Liver (tissue), 9 donors: ENCODE data around the gene CDIPT. TPM values are rescaled to one million over a fixed set of nuclear protein-coding genes. Genes with fewer than 3 reads are reported as not detected.

Experiments
- DNase-seq: peaks from one replicate; pipeline ENCODE4 v3.0.0-alpha.2; 2017; ENCODE audit warnings: low spot score
- H3K27ac ChIP-seq, 2 donors: one replicate each; pipeline ENCODE4 v1.7.0; 2013; ENCODE audit warnings: inconsistent platforms in 2 of 2, low read length in 2 of 2, control low read depth in 1 of 2, low read depth in 1 of 2, mild to moderate bottlenecking in 1 of 2
- H3K27me3 ChIP-seq, 4 donors: one replicate each; pipeline versions ENCODE4 v1.6.1 to v1.7.0; 2013; ENCODE audit warnings: low read length in 3 of 4, inconsistent platforms in 1 of 4, mild to moderate bottlenecking in 1 of 4, moderate library complexity in 1 of 4; ENCODE audit not compliant: control insufficient read depth in 4 of 4, insufficient read depth in 4 of 4
- H3K36me3 ChIP-seq, 4 donors: one replicate each; pipeline versions ENCODE4 v1.6.1 to v1.7.0; 2013; ENCODE audit warnings: low read length in 3 of 4, mild to moderate bottlenecking in 3 of 4, low read depth in 1 of 4, moderate library complexity in 1 of 4; ENCODE audit not compliant: control insufficient read depth in 4 of 4, insufficient read depth in 3 of 4
- H3K4me1 ChIP-seq, 4 donors: one replicate each; pipeline versions ENCODE4 v1.6.1 to v1.7.0; 2013; ENCODE audit warnings: low read length in 3 of 4, mild to moderate bottlenecking in 3 of 4, moderate library complexity in 1 of 4; ENCODE audit not compliant: control insufficient read depth in 4 of 4, insufficient read depth in 4 of 4
- H3K4me3 ChIP-seq, 3 donors: one replicate each; pipeline versions ENCODE4 v1.6.1 to v1.7.0; 2013; ENCODE audit warnings: low read length in 3 of 3, control low read depth in 1 of 3, low read depth in 1 of 3, mild to moderate bottlenecking in 1 of 3
- H3K9ac ChIP-seq, 2 donors: one replicate each; pipeline ENCODE4 v1.7.0; 2013; ENCODE audit warnings: low read length in 2 of 2, mild to moderate bottlenecking in 2 of 2, moderate library complexity in 2 of 2, control low read depth in 1 of 2, low read depth in 1 of 2
- H3K9me3 ChIP-seq, 4 donors: one replicate each; pipeline versions ENCODE4 v1.6.1 to v1.7.0; 2013; ENCODE audit warnings: low read length in 3 of 4; ENCODE audit not compliant: control insufficient read depth in 4 of 4
- EGR1 ChIP-seq, 2 donors: IDR thresholded peaks; 2 replicates each; pipeline ENCODE4 v1.6.1; 2016 to 2018; ENCODE audit warnings: antibody characterized with exemption in 2 of 2, low read depth in 2 of 2
- FOXA1 ChIP-seq: IDR thresholded peaks from 2 replicates; pipeline ENCODE4 v1.6.1; 2016; ENCODE audit warnings: antibody characterized with exemption
- FOXA2 ChIP-seq: IDR thresholded peaks from 2 replicates; pipeline ENCODE4 v1.6.1; 2016; ENCODE audit warnings: antibody characterized with exemption
- GABPA ChIP-seq, 2 donors: IDR thresholded peaks in 1 of 2; conservative IDR thresholded peaks in 1 of 2; 2 replicates each; pipeline ENCODE4 v1.6.1; 2016; ENCODE audit warnings: antibody characterized with exemption in 2 of 2, mild to moderate bottlenecking in 1 of 2, moderate library complexity in 1 of 2
- HNF4A ChIP-seq, 2 donors: conservative IDR thresholded peaks; 2 replicates each; pipeline ENCODE4 v1.6.1; 2016; ENCODE audit warnings: antibody characterized with exemption in 2 of 2, mild to moderate bottlenecking in 2 of 2
- HNF4G ChIP-seq: IDR thresholded peaks from 2 replicates; pipeline ENCODE4 v1.6.1; 2016; ENCODE audit warnings: antibody characterized with exemption
- JUND ChIP-seq, 2 donors: IDR thresholded peaks; 2 replicates each; pipeline ENCODE4 v1.6.1; 2016; ENCODE audit warnings: antibody characterized with exemption in 2 of 2
- NR2F2 ChIP-seq: IDR thresholded peaks from 2 replicates; pipeline ENCODE4 v1.6.1; 2016; ENCODE audit warnings: antibody characterized with exemption
- RAD21 ChIP-seq, 2 donors: IDR thresholded peaks; 2 replicates each; pipeline ENCODE4 v1.6.1; 2016; ENCODE audit warnings: antibody characterized with exemption in 2 of 2, mild to moderate bottlenecking in 2 of 2
- RXRA ChIP-seq, 2 donors: IDR thresholded peaks; 2 replicates each; pipeline ENCODE4 v1.6.1; 2017 to 2018; ENCODE audit warnings: antibody characterized with exemption in 2 of 2, mild to moderate bottlenecking in 1 of 2
- SP1 ChIP-seq: IDR thresholded peaks from 2 replicates; pipeline ENCODE4 v1.6.1; 2018; ENCODE audit warnings: antibody characterized with exemption, mild to moderate bottlenecking
- TAF1 ChIP-seq: conservative IDR thresholded peaks from 2 replicates; pipeline ENCODE4 v1.6.1; 2016; ENCODE audit warnings: antibody characterized with exemption, mild to moderate bottlenecking
- YY1 ChIP-seq: IDR thresholded peaks from 2 replicates; pipeline ENCODE4 v1.6.1; 2016; ENCODE audit warnings: antibody characterized with exemption, mild to moderate bottlenecking
- WGBS: extraction: QIAGEN DNeasy Blood & Tissue Kit; methylation state at CpG from one replicate; pipeline ENCODE4 v1.1.7; 2013; 5-methylcytosine and 5-hydroxymethylcytosine counted together
- polyA plus RNA-seq, 2 donors: library from polyadenylated mRNA; stranded (reverse) in 1 of 2; unstranded in 1 of 2; fragments of 200-250 nt in 1 of 2; fragments of >200 nt in 1 of 2; fragmentation: Nextera tagmentation in 1 of 2; extraction: Ambion mirVana in 1 of 2; gene quantifications; one replicate each; pipeline versions ENCODE4 v1.2.1 to v1.2.3, GENCODE V29; 2013 to 2015
- total RNA-seq, 2 donors: library from RNA; depleted of rRNA; stranded (reverse); fragments of >200 nt; gene quantifications; one replicate each; pipeline ENCODE4 v1.2.3, GENCODE V29; 2014
- TF ChIP-seq, protein P1 (sequence below): fragments of 150-350 bp; IDR thresholded peaks from 2 replicates; pipeline ENCODE4 v1.5.1; 2017; ENCODE audit warnings: improper control_type of control experiment, low read depth, low read length; ENCODE audit not compliant: missing input control
- TF ChIP-seq, protein P2 (sequence below): IDR thresholded peaks from 2 replicates; pipeline ENCODE4 v1.6.1; 2016; ENCODE audit warnings: antibody characterized with exemption, mild to moderate bottlenecking
- TF ChIP-seq, protein P3 (sequence below): IDR thresholded peaks from 2 replicates; pipeline ENCODE4 v1.6.1; 2016; ENCODE audit warnings: antibody characterized with exemption
- TF ChIP-seq, protein P4 (sequence below): IDR thresholded peaks from 2 replicates; pipeline ENCODE4 v1.6.1; 2016; ENCODE audit warnings: antibody characterized with exemption
- TF ChIP-seq, protein P5 (sequence below): IDR thresholded peaks from 2 replicates; pipeline ENCODE4 v1.6.1; 2016; ENCODE audit warnings: antibody characterized with exemption
- donor health status: healthy.
- donor health status: healthy.
- donor health status: healthy.
- donor health status: healthy.
- donor health status: healthy.

The CDIPT gene
- total and polyA plus RNA-seq, 4 donors: 31.4 to 102 (median 38.4) TPM

DNA sequence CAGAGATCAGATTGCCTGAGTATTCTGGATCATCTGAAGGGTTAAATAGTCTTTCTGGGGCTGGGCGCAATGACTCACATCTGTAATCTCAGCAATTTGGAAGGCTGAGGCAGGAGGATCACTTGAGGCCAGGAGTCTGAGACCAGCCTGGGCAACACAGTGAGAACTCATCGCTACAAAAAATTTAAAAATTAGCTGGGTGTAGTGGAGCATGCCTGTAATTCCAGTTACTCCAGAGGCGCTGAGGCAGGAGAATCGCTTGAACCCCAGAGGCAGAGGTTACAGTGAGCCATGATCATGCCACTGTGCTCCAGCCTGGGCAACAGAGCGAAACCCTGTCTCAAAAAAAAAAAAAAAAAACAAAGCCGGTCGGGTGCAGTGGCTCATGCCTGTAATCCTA lies 27.1 kb downstream of the CDIPT start:
- H3K36me3 ChIP-seq: peaks cover 21 to 58% (median 22%) of the 10 kb centered on the region in 4 donors

More for the DNA sequence above, 27.1 kb downstream of the CDIPT start:
- H3K4me3 ChIP-seq: no peak overlapping the region
- H3K9ac ChIP-seq: no peak overlapping the region
- no peaks in the 10 kb centered on the region for H3K9me3 ChIP-seq
- TF ChIP-seq FOXA1 (no peak), TAF1 (no peak), YY1 (no peak), HNF4G (no peak), RAD21 (IDR thresholded peaks at IDR 0.05) (no peak), RXRA (IDR thresholded peaks at IDR 0.05) (no peak), GABPA (IDR thresholded peaks at IDR 0.05 in 1 of 2, conservative IDR thresholded peaks at IDR 0.05 in 1 of 2) (no peak), HNF4A (conservative IDR thresholded peaks at IDR 0.05) (no peak), NR2F2 (no peak), SP1 (no peak), JUND (IDR thresholded peaks at IDR 0.05) (no peak), FOXA2 (no peak), EGR1 (IDR thresholded peaks at IDR 0.05; ENCODE audit: low read depth in 2 of 2) (no peak)
- TF ChIP-seq, protein P1, sequence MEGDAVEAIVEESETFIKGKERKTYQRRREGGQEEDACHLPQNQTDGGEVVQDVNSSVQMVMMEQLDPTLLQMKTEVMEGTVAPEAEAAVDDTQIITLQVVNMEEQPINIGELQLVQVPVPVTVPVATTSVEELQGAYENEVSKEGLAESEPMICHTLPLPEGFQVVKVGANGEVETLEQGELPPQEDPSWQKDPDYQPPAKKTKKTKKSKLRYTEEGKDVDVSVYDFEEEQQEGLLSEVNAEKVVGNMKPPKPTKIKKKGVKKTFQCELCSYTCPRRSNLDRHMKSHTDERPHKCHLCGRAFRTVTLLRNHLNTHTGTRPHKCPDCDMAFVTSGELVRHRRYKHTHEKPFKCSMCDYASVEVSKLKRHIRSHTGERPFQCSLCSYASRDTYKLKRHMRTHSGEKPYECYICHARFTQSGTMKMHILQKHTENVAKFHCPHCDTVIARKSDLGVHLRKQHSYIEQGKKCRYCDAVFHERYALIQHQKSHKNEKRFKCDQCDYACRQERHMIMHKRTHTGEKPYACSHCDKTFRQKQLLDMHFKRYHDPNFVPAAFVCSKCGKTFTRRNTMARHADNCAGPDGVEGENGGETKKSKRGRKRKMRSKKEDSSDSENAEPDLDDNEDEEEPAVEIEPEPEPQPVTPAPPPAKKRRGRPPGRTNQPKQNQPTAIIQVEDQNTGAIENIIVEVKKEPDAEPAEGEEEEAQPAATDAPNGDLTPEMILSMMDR: no peak
- TF ChIP-seq, protein P2, sequence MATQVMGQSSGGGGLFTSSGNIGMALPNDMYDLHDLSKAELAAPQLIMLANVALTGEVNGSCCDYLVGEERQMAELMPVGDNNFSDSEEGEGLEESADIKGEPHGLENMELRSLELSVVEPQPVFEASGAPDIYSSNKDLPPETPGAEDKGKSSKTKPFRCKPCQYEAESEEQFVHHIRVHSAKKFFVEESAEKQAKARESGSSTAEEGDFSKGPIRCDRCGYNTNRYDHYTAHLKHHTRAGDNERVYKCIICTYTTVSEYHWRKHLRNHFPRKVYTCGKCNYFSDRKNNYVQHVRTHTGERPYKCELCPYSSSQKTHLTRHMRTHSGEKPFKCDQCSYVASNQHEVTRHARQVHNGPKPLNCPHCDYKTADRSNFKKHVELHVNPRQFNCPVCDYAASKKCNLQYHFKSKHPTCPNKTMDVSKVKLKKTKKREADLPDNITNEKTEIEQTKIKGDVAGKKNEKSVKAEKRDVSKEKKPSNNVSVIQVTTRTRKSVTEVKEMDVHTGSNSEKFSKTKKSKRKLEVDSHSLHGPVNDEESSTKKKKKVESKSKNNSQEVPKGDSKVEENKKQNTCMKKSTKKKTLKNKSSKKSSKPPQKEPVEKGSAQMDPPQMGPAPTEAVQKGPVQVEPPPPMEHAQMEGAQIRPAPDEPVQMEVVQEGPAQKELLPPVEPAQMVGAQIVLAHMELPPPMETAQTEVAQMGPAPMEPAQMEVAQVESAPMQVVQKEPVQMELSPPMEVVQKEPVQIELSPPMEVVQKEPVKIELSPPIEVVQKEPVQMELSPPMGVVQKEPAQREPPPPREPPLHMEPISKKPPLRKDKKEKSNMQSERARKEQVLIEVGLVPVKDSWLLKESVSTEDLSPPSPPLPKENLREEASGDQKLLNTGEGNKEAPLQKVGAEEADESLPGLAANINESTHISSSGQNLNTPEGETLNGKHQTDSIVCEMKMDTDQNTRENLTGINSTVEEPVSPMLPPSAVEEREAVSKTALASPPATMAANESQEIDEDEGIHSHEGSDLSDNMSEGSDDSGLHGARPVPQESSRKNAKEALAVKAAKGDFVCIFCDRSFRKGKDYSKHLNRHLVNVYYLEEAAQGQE: no peak
- TF ChIP-seq, protein P3, sequence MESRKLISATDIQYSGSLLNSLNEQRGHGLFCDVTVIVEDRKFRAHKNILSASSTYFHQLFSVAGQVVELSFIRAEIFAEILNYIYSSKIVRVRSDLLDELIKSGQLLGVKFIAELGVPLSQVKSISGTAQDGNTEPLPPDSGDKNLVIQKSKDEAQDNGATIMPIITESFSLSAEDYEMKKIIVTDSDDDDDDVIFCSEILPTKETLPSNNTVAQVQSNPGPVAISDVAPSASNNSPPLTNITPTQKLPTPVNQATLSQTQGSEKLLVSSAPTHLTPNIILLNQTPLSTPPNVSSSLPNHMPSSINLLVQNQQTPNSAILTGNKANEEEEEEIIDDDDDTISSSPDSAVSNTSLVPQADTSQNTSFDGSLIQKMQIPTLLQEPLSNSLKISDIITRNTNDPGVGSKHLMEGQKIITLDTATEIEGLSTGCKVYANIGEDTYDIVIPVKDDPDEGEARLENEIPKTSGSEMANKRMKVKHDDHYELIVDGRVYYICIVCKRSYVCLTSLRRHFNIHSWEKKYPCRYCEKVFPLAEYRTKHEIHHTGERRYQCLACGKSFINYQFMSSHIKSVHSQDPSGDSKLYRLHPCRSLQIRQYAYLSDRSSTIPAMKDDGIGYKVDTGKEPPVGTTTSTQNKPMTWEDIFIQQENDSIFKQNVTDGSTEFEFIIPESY: no peak
- TF ChIP-seq, protein P4, sequence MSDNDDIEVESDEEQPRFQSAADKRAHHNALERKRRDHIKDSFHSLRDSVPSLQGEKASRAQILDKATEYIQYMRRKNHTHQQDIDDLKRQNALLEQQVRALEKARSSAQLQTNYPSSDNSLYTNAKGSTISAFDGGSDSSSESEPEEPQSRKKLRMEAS: no peak
- TF ChIP-seq, protein P5, sequence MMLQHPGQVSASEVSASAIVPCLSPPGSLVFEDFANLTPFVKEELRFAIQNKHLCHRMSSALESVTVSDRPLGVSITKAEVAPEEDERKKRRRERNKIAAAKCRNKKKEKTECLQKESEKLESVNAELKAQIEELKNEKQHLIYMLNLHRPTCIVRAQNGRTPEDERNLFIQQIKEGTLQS: no peak
- 97% methylated on average over 7 of the region's 7 CpGs for WGBS
- no peaks in the 10 kb centered on the region for H3K27me3 ChIP-seq
- H3K4me1 ChIP-seq: peaks cover 0 to 6% (median 0%) of the 10 kb centered on the region in 4 donors
- H3K27ac ChIP-seq: no peak overlapping the region
- no peak for DNase-seq
